GM12878 (cell line): ENCODE results near the gene LY6G5B. TPM values are rescaled to one million over a fixed set of nuclear protein-coding genes. Genes with fewer than 3 reads are reported as not detected.

Experiments
- BCLAF1 ChIP-seq: fragments of 450-650 bp; IDR thresholded peaks from 2 replicates; pipeline ENCODE4 v1.6.1; 2017; ENCODE audit warnings: antibody characterized with exemption, mild to moderate bottlenecking, moderate library complexity
- BHLHE40 ChIP-seq, 2 experiments: fragments of 450-650 bp in 1 of 2; IDR thresholded peaks; 2 replicates each; pipeline ENCODE4 v1.6.1; 2011 to 2017; ENCODE audit warnings: low read depth in 2 of 2, borderline replicate concordance in 1 of 2, improper control_type of control experiment in 1 of 2, low read length in 1 of 2, mild to moderate bottlenecking in 1 of 2
- BMI1 ChIP-seq: fragments of 450-650 bp; IDR thresholded peaks from 2 replicates; pipeline ENCODE4 v1.6.1; 2016; ENCODE audit warnings: mild to moderate bottlenecking, moderate library complexity, borderline replicate concordance
- CEBPB ChIP-seq, 2 experiments: fragments of 150-350 bp in 1 of 2; IDR thresholded peaks; 2 replicates each; pipeline ENCODE4 v1.6.1; 2012 to 2014; ENCODE audit warnings: low read depth in 2 of 2, low read length in 2 of 2, borderline replicate concordance in 1 of 2, inconsistent platforms in 1 of 2
- CHD1 ChIP-seq: IDR thresholded peaks from 2 replicates; pipeline ENCODE4 v1.6.1; 2012; ENCODE audit warnings: low read depth, low read length, improper control_type of control experiment
- CHD2 ChIP-seq: IDR thresholded peaks from 2 replicates; pipeline ENCODE4 v1.6.1; 2011; ENCODE audit warnings: low read depth, low read length, improper control_type of control experiment, borderline replicate concordance
- CREM ChIP-seq: IDR thresholded peaks from 2 replicates; pipeline ENCODE4 v1.6.1; 2014; ENCODE audit warnings: antibody characterized with exemption, low read depth
- ESRRA ChIP-seq: IDR thresholded peaks from 2 replicates; pipeline ENCODE4 v1.6.1; 2012; ENCODE audit warnings: mild to moderate bottlenecking, low read length, improper control_type of control experiment
- ETV6 ChIP-seq, 2 experiments: fragments of 450-650 bp in 1 of 2; IDR thresholded peaks in 1 of 2; conservative IDR thresholded peaks in 1 of 2; 2 replicates each; pipeline ENCODE4 v1.6.1; 2014; ENCODE audit warnings: antibody characterized with exemption in 1 of 2, borderline replicate concordance in 1 of 2, low read depth in 1 of 2, mild to moderate bottlenecking in 1 of 2, moderate library complexity in 1 of 2
- HCFC1 ChIP-seq: fragments of 150-350 bp; IDR thresholded peaks from 2 replicates; pipeline ENCODE4 v1.6.1; 2014; ENCODE audit warnings: low read length
- HDAC2 ChIP-seq: fragments of 200-600 bp; sonication (generic); IDR thresholded peaks from 2 replicates; pipeline ENCODE4 v1.6.1; 2017
- NBN ChIP-seq: fragments of 450-650 bp; IDR thresholded peaks from 2 replicates; pipeline ENCODE4 v1.6.1; 2016
- NR2C2 ChIP-seq: IDR thresholded peaks from 2 replicates; pipeline ENCODE4 v1.6.1; 2011; ENCODE audit warnings: borderline replicate concordance, low read depth; ENCODE audit not compliant: control insufficient read depth, insufficient read length
- PBX3 ChIP-seq: IDR thresholded peaks from 2 replicates; pipeline ENCODE4 v1.6.1; 2011; ENCODE audit warnings: mild to moderate bottlenecking, low read depth, low read length, moderate library complexity; ENCODE audit not compliant: insufficient replicate concordance
- PML ChIP-seq: IDR thresholded peaks from 2 replicates; pipeline ENCODE4 v1.6.1; 2012; ENCODE audit warnings: low read length, inconsistent platforms
- RAD51 ChIP-seq: fragments of 450-650 bp; IDR thresholded peaks from 2 replicates; pipeline ENCODE4 v1.6.1; 2016; ENCODE audit warnings: moderate library complexity, mild to moderate bottlenecking, inconsistent platforms
- RFX5 ChIP-seq: IDR thresholded peaks from 2 replicates; pipeline ENCODE4 v1.6.1; 2011; ENCODE audit warnings: low read depth, low read length, improper control_type of control experiment
- SIN3A ChIP-seq: IDR thresholded peaks from 2 replicates; pipeline ENCODE4 v1.6.1; 2012; ENCODE audit warnings: low read depth, low read length, improper control_type of control experiment
- SIX5 ChIP-seq: IDR thresholded peaks from 2 replicates; pipeline ENCODE4 v1.6.1; 2011; ENCODE audit warnings: mild to moderate bottlenecking, low read depth, low read length, moderate library complexity; ENCODE audit not compliant: severe bottlenecking
- SMAD1 ChIP-seq: fragments of 450-650 bp; IDR thresholded peaks from 2 replicates; pipeline ENCODE4 v1.6.1; 2018; ENCODE audit warnings: mild to moderate bottlenecking, low read depth; ENCODE audit not compliant: partially characterized antibody
- ZNF207 ChIP-seq: fragments of 450-650 bp; IDR thresholded peaks from 2 replicates; pipeline ENCODE4 v1.6.1; 2014; ENCODE audit warnings: antibody characterized with exemption, mild to moderate bottlenecking, borderline replicate concordance
- ZNF687 ChIP-seq: fragments of 450-650 bp; IDR thresholded peaks from 2 replicates; pipeline ENCODE4 v1.6.1; 2017; ENCODE audit warnings: mild to moderate bottlenecking, moderate library complexity
- polyA plus RNA-seq, 11 experiments: library from polyadenylated mRNA; depleted of rRNA in 4 of 11; unstranded in 6 of 11; stranded (reverse) in 5 of 11; fragments of >200 nt; fragmentation: Nextera tagmentation in 4 of 11; fragmentation: Illumina TruSeq in 1 of 11; extraction: Ambion mirVana in 4 of 11; extraction: Trizol in 1 of 11; gene quantifications; 1 replicate in 1 of 11; 2 replicates in 10 of 11; pipeline versions ENCODE4 v1.2.1 to v1.2.3, GENCODE V29; 2011 to 2016; ENCODE audit warnings: inconsistent platforms in 2 of 11, missing spikeins in 2 of 11, low read depth in 1 of 11
- total RNA-seq, 4 experiments: library from RNA; depleted of rRNA in 3 of 4; stranded (reverse); fragments of >200 nt in 3 of 4; fragmentation: Illumina TruSeq in 1 of 4; extraction: Trizol in 1 of 4; gene quantifications; 2 replicates each; pipeline versions ENCODE4 v1.2.1 to v1.2.3, GENCODE V29; 2013 to 2021

LY6G5B gene
- total and polyA plus RNA-seq, 10 of the 15 experiments (the other 5 are each of a cell fraction or from before 2014, with no cell fraction given) = 3.2 to 16.5 (median 7.5) TPM

- TF ChIP-seq BCLAF1 = no peak
- TF ChIP-seq SMAD1 = no peak
- no peak for TF ChIP-seq CHD2
- TF ChIP-seq ESRRA = no peak
- TF ChIP-seq CREM = no peak; the same call in 1 of the 2 replicates
- 0 out of 2 replicates have a peak, but pooled peaks have one; percentile 46 for TF ChIP-seq ZNF207
- TF ChIP-seq RFX5 = no peak
- TF ChIP-seq PML = peak; percentile 75; the same call in 1 of the 2 replicates
- no peak for TF ChIP-seq RAD51
- peak; percentile 28 for TF ChIP-seq SIX5
- TF ChIP-seq HDAC2 = no peak
- no peak for TF ChIP-seq NBN
- TF ChIP-seq ETV6 (conservative IDR thresholded peaks at IDR 0.05 in 1 of 2, IDR thresholded peaks at IDR 0.05 in 1 of 2; ENCODE audit: borderline replicate concordance in 1 of 2, low read depth in 1 of 2) = no peak
- no peak for TF ChIP-seq BMI1
- TF ChIP-seq PBX3 = no peak
- TF ChIP-seq HCFC1 = peak; percentile 54
- 0 out of 2 replicates have a peak, but pooled peaks have one; percentile 27 for TF ChIP-seq ZNF687
- no peak for TF ChIP-seq CHD1
- peak; percentile 65; the same call in 1 of the 2 replicates for TF ChIP-seq SIN3A
- TF ChIP-seq BHLHE40 (IDR thresholded peaks at IDR 0.05; ENCODE audit: borderline replicate concordance in 1 of 2, low read depth in 2 of 2, low read length in 1 of 2) = peak; percentile 63 to 81
- TF ChIP-seq NR2C2 = no peak
- no peak for TF ChIP-seq CEBPB (IDR thresholded peaks at IDR 0.05; ENCODE audit: borderline replicate concordance in 1 of 2, low read depth in 2 of 2, low read length in 2 of 2)
These were observed 4.8 kb upstream of the LY6G5B start, which contains the start of gene GPANK1 (continued) for GRCh38 chr6:31664790-31665500.
